HG03469 (cell line): ENCODE results near the gene FGF14.
"Not testable (repeated sequence)": the region's sequence is repeated elsewhere in the genome, so short reads cannot be mapped to it uniquely, and the experiment has no call there.

Experiments
- ATAC-seq: cut with Tn5 transposase; IDR thresholded peaks from one replicate; pipeline ENCODE4 v1.9.1; 2021; ENCODE audit warnings: mild to moderate bottlenecking, moderate library complexity, moderate number of reproducible peaks; ENCODE audit not compliant: unreplicated experiment

The FGF14 gene

GRCh38 chr13:102068323-102068722 is 333.5 kb downstream of the FGF14 start:
- not testable (repeated sequence) for ATAC-seq

- no peak for ATAC-seq
Measured at GRCh38 chr13:102055090-102055779, 346.6 kb downstream of the FGF14 start.

GRCh38 chr13:102049853-102050252 is 352.0 kb downstream of the FGF14 start:
- no peak for ATAC-seq

- no peak for ATAC-seq
Measured at GRCh38 chr13:102045731-102046130, 356.1 kb downstream of the FGF14 start.

- ATAC-seq: no peak
Measured at GRCh38 chr13:102042746-102043145, 359.1 kb downstream of the FGF14 start.

- ATAC-seq: no peak
Measured at GRCh38 chr13:102041544-102041943, 360.3 kb downstream of the FGF14 start.

- ATAC-seq: no peak
Measured at GRCh38 chr13:102040812-102041211, 361.0 kb downstream of the FGF14 start.

GRCh38 chr13:102039264-102039663 is 362.6 kb downstream of the FGF14 start:
- ATAC-seq: no peak

- no peak for ATAC-seq
Measured at GRCh38 chr13:102038787-102039186, 363.1 kb downstream of the FGF14 start.

GRCh38 chr13:102035969-102036368 is 365.9 kb downstream of the FGF14 start:
- no peak for ATAC-seq

- no peak for ATAC-seq
Measured at GRCh38 chr13:102033857-102034331, 368.0 kb downstream of the FGF14 start.

- ATAC-seq: no peak
Measured at GRCh38 chr13:102033386-102033785, 368.5 kb downstream of the FGF14 start.

GRCh38 chr13:102028868-102029267 is 373.0 kb downstream of the FGF14 start:
- no peak for ATAC-seq

- ATAC-seq: no peak
Measured at GRCh38 chr13:102028206-102028605, 373.6 kb downstream of the FGF14 start.

GRCh38 chr13:102021777-102022176 is 380.1 kb downstream of the FGF14 start:
- no peak for ATAC-seq

GRCh38 chr13:102020611-102021216 is 381.1 kb downstream of the FGF14 start:
- no peak for ATAC-seq

- ATAC-seq: no peak
Measured at GRCh38 chr13:102018716-102019115, 383.1 kb downstream of the FGF14 start.

GRCh38 chr13:102017248-102017647 is 384.6 kb downstream of the FGF14 start:
- ATAC-seq: no peak

GRCh38 chr13:102012299-102013293 is 389.3 kb downstream of the FGF14 start:
- ATAC-seq: no peak

GRCh38 chr13:102011455-102011854 is 390.4 kb downstream of the FGF14 start:
- not testable (repeated sequence) for ATAC-seq

- no peak for ATAC-seq
Measured at GRCh38 chr13:102003848-102004570, 397.8 kb downstream of the FGF14 start.
